Measurements from ENCODE around the gene PITPNM3.

Gene PITPNM3

GRCh38 chr17:6458460-6458950 lies 97.8 kb downstream of the PITPNM3 start:
- no peak for DNase-seq

GRCh38 chr17:6457688-6458459 lies 98.5 kb downstream of the PITPNM3 start:
- DNase-seq = no peak

GRCh38 chr17:6456914-6457687 lies 99.3 kb downstream of the PITPNM3 start:
- no peak for DNase-seq

- DNase-seq = no peak
Measured at GRCh38 chr17:6456321-6456720, 100.0 kb downstream of the PITPNM3 start.

GRCh38 chr17:6455321-6455705 lies 101.0 kb downstream of the PITPNM3 start:
- peak; percentile 51 for DNase-seq

GRCh38 chr17:6454495-6455320 lies 101.6 kb downstream of the PITPNM3 start:
- DNase-seq = no peak

- DNase-seq = no peak
Measured at GRCh38 chr17:6453279-6454024, 102.9 kb downstream of the PITPNM3 start.

- no peak for DNase-seq
Measured at GRCh38 chr17:6452471-6453266, 103.7 kb downstream of the PITPNM3 start.

- no peak for DNase-seq
Measured at GRCh38 chr17:6450926-6451832, 105.2 kb downstream of the PITPNM3 start.

GRCh38 chr17:6449307-6449706 lies 107.0 kb downstream of the PITPNM3 start:
- no peak for DNase-seq

- DNase-seq = no peak
Measured at GRCh38 chr17:6448473-6448872, 107.9 kb downstream of the PITPNM3 start.

- DNase-seq = no peak
Measured at GRCh38 chr17:6446516-6447100, 109.7 kb downstream of the PITPNM3 start.

GRCh38 chr17:6444571-6445335 lies 111.6 kb downstream of the PITPNM3 start:
- DNase-seq = no peak

- DNase-seq = peak; percentile 90
Measured at GRCh38 chr17:6443692-6444570, 112.4 kb downstream of the PITPNM3 start, which contains the start of gene PIMREG. Gene PIMREG (plus strand): TSS chr17:6444455. CDS start chr17:6445111, 656 bp downstream.

- no peak for DNase-seq
Measured at GRCh38 chr17:6442775-6443174, 113.6 kb downstream of the PITPNM3 start.

- DNase-seq = no peak
Measured at GRCh38 chr17:6439951-6440350, 116.4 kb downstream of the PITPNM3 start.

GRCh38 chr17:6437956-6438355 lies 118.4 kb downstream of the PITPNM3 start:
- no peak for DNase-seq

GRCh38 chr17:6437466-6437865 lies 118.9 kb downstream of the PITPNM3 start:
- DNase-seq = no peak

Data from CD4-positive, alpha-beta T cell treated with Interleukin-17A for 1 hour (primary cell).